Tibial nerve (tissue), 3 donors: Measurements from ENCODE around the gene STIM2.

Experiments used
- POLR2A ChIP-seq, 2 donors: fragments of 450-650 bp; IDR thresholded peaks; one replicate each; pipeline ENCODE4 v1.6.1; 2017; ENCODE audit warnings: antibody characterized with exemption in 2 of 2, mild to moderate bottlenecking in 2 of 2, moderate library complexity in 2 of 2
- TF ChIP-seq, protein P1 (sequence below), 5 experiments: fragments of 200-600 bp in 3 of 5; fragments of 450-650 bp in 2 of 5; sonication (generic) in 3 of 5; IDR thresholded peaks; one replicate each; pipeline ENCODE4 v1.5.1; 2016 to 2019; ENCODE audit warnings: antibody characterized with exemption in 5 of 5, mild to moderate bottlenecking in 3 of 5, moderate library complexity in 2 of 5

- TF ChIP-seq, protein P1, sequence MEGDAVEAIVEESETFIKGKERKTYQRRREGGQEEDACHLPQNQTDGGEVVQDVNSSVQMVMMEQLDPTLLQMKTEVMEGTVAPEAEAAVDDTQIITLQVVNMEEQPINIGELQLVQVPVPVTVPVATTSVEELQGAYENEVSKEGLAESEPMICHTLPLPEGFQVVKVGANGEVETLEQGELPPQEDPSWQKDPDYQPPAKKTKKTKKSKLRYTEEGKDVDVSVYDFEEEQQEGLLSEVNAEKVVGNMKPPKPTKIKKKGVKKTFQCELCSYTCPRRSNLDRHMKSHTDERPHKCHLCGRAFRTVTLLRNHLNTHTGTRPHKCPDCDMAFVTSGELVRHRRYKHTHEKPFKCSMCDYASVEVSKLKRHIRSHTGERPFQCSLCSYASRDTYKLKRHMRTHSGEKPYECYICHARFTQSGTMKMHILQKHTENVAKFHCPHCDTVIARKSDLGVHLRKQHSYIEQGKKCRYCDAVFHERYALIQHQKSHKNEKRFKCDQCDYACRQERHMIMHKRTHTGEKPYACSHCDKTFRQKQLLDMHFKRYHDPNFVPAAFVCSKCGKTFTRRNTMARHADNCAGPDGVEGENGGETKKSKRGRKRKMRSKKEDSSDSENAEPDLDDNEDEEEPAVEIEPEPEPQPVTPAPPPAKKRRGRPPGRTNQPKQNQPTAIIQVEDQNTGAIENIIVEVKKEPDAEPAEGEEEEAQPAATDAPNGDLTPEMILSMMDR (IDR thresholded peaks at IDR 0.05): no peak
- TF ChIP-seq POLR2A (IDR thresholded peaks at IDR 0.05): no peak
Measured at GRCh38 chr4:27050731-27051130, 190.1 kb downstream of the STIM2 start.
